IMR-90 (cell line): ENCODE results near the gene TBX4. TPM values are rescaled to one million over a fixed set of nuclear protein-coding genes. Genes with fewer than 3 reads are reported as not detected.

ENCODE experiments used
- ATAC-seq: fragments of 200-7000 bp; cut with Tn5 transposase; 2 replicates; pipeline ENCODE4 v1.9.1; 2020; ENCODE audit warnings: low read depth, mild to moderate bottlenecking, moderate library complexity
- BruUV-seq: library from RNA; stranded (reverse); fragments of 400-500 nt; replicated peaks from 2 replicates; lab custom pipeline; 2021; lab: Mats Ljungman, UMichigan
- CTCF ChIA-PET: fragments of 300-600 bp; formaldehyde crosslinking; extraction: SDS; loops from one replicate; lab custom pipeline; 2021; ENCODE audit warnings: antibody characterized with exemption; lab: Yijun Ruan, JAX
- POLR2A ChIA-PET: fragments of 300-600 bp; sonication (Branson Sonifier 250); formaldehyde crosslinking; loops from one replicate; lab custom pipeline; 2022; ENCODE audit warnings: antibody characterized with exemption; ENCODE audit not compliant: unreplicated experiment; lab: Charles Lee
- DNase-seq: peaks from one replicate; pipeline ENCODE4 v3.0.0; 2013
- H2AFZ ChIP-seq: replicated peaks from 2 replicates; pipeline ENCODE3; 2013; ENCODE audit warnings: low read length, mild to moderate bottlenecking; ENCODE audit not compliant: poor library complexity
- H2AK5ac ChIP-seq: 2 replicates; pipeline ENCODE4 v1.6.1; 2013; ENCODE audit warnings: low read depth, low read length, inconsistent platforms
- H2AK9ac ChIP-seq: replicated peaks from 2 replicates; pipeline ENCODE3; 2013; ENCODE audit warnings: mild to moderate bottlenecking, low read depth, low read length, moderate library complexity; ENCODE audit not compliant: poor library complexity
- H2BK120ac ChIP-seq: 2 replicates; pipeline ENCODE4 v1.6.1; 2013; ENCODE audit warnings: low read depth, low read length, inconsistent platforms
- H2BK15ac ChIP-seq: 3 replicates; pipeline ENCODE4 v1.6.1; 2013; ENCODE audit warnings: low read depth, low read length, inconsistent platforms
- H2BK20ac ChIP-seq: 2 replicates; pipeline ENCODE4 v1.6.1; 2013; ENCODE audit warnings: low read depth, mild to moderate bottlenecking, inconsistent platforms, low read length, moderate library complexity
- H2BK5ac ChIP-seq: 2 replicates; pipeline ENCODE4 v1.6.1; 2013; ENCODE audit warnings: mild to moderate bottlenecking, low read depth, low read length, inconsistent platforms; ENCODE audit not compliant: poor library complexity, severe bottlenecking
- H3K14ac ChIP-seq: replicated peaks from 2 replicates; pipeline ENCODE4 v1.6.1; 2013; ENCODE audit warnings: low read depth, low read length, inconsistent platforms
- H3K18ac ChIP-seq: 2 replicates; pipeline ENCODE4 v1.6.1; 2013; ENCODE audit warnings: low read depth, low read length, control low read depth
- H3K23ac ChIP-seq: 2 replicates; pipeline ENCODE4 v1.6.1; 2013; ENCODE audit warnings: low read depth, low read length, inconsistent platforms
- H3K27ac ChIP-seq: 2 replicates; pipeline ENCODE4 v1.5.1; 2013; ENCODE audit warnings: mild to moderate bottlenecking, control low read depth, low read length; ENCODE audit not compliant: insufficient read depth
- H3K27me3 ChIP-seq: 2 replicates; pipeline ENCODE4 v1.6.1; 2013; ENCODE audit warnings: low read length; ENCODE audit not compliant: control insufficient read depth, insufficient read depth
- H3K36me3 ChIP-seq: 2 replicates; pipeline ENCODE4 v1.6.1; 2013; ENCODE audit warnings: low read length, mixed read lengths; ENCODE audit not compliant: control insufficient read depth, insufficient read depth
- H3K4ac ChIP-seq: 2 replicates; pipeline ENCODE4 v1.6.1; 2013; ENCODE audit warnings: low read depth, low read length, inconsistent platforms
- H3K4me1 ChIP-seq: 2 replicates; pipeline ENCODE4 v1.6.1; 2013; ENCODE audit warnings: low read length, mixed read lengths; ENCODE audit not compliant: control insufficient read depth, insufficient read depth
- H3K4me2 ChIP-seq: 2 replicates; pipeline ENCODE4 v1.6.1; 2013; ENCODE audit warnings: low read depth, mild to moderate bottlenecking, control low read depth, low read length, moderate library complexity
- H3K4me3 ChIP-seq: 2 replicates; pipeline ENCODE4 v1.5.1; 2013; ENCODE audit warnings: low read depth, mild to moderate bottlenecking, control low read depth, low read length, moderate library complexity; ENCODE audit not compliant: insufficient read depth
- H3K56ac ChIP-seq: 2 replicates; pipeline ENCODE4 v1.6.1; 2013; ENCODE audit warnings: low read length, inconsistent platforms; ENCODE audit not compliant: insufficient read depth; ENCODE audit errors: extremely low read depth
- H3K79me1 ChIP-seq, 2 experiments: 2 replicates each; pipeline ENCODE4 v1.6.1; 2013; ENCODE audit warnings: low read length in 2 of 2, inconsistent platforms in 1 of 2, low read depth in 1 of 2
- H3K9ac ChIP-seq: 2 replicates; pipeline ENCODE4 v1.6.1; 2013; ENCODE audit warnings: low read depth, low read length, control low read depth
- H3K9me1 ChIP-seq: 2 replicates; pipeline ENCODE4 v1.6.1; 2013; ENCODE audit warnings: low read length, inconsistent platforms; ENCODE audit not compliant: insufficient read depth
- H3K9me3 ChIP-seq: 2 replicates; pipeline ENCODE4 v1.6.1; 2013; ENCODE audit warnings: low read length; ENCODE audit not compliant: control insufficient read depth, insufficient read depth
- H4K20me1 ChIP-seq: 2 replicates; pipeline ENCODE4 v1.6.1; 2013; ENCODE audit warnings: low read length, inconsistent platforms; ENCODE audit not compliant: insufficient read depth
- H4K5ac ChIP-seq: 2 replicates; pipeline ENCODE4 v1.6.1; 2013; ENCODE audit warnings: mild to moderate bottlenecking, low read depth, low read length, control low read depth
- H4K8ac ChIP-seq, 2 experiments: 2 replicates each; pipeline ENCODE4 v1.6.1; 2013; ENCODE audit warnings: low read depth in 2 of 2, low read length in 2 of 2, control low read depth in 1 of 2, inconsistent platforms in 1 of 2
- H4K91ac ChIP-seq: 2 replicates; pipeline ENCODE4 v1.6.1; 2013; ENCODE audit warnings: low read depth, low read length, inconsistent platforms; ENCODE audit not compliant: insufficient read depth
- CEBPB ChIP-seq: IDR thresholded peaks from 2 replicates; pipeline ENCODE4 v1.6.1; 2012; ENCODE audit warnings: low read depth, low read length, improper control_type of control experiment
- FOS ChIP-seq: fragments of 150-350 bp; IDR thresholded peaks from 2 replicates; pipeline ENCODE4 v1.6.1; 2016; ENCODE audit warnings: low read depth, low read length
- MAFK ChIP-seq: IDR thresholded peaks from 2 replicates; pipeline ENCODE4 v1.6.1; 2012; ENCODE audit warnings: low read depth, low read length, improper control_type of control experiment
- MAZ ChIP-seq: IDR thresholded peaks from 2 replicates; pipeline ENCODE4 v1.6.1; 2012; ENCODE audit warnings: low read depth, mild to moderate bottlenecking, low read length, improper control_type of control experiment, moderate library complexity, borderline replicate concordance
- MXI1 ChIP-seq: IDR thresholded peaks from 2 replicates; pipeline ENCODE4 v1.6.1; 2012; ENCODE audit warnings: low read depth, mild to moderate bottlenecking, low read length, moderate library complexity, borderline replicate concordance
- NFE2L2 ChIP-seq: fragments of 150-350 bp; IDR thresholded peaks from 2 replicates; pipeline ENCODE4 v1.6.1; 2016; ENCODE audit warnings: low read depth, mild to moderate bottlenecking, low read length
- POLR2A ChIP-seq: IDR thresholded peaks from 2 replicates; pipeline ENCODE4 v1.6.1; 2012; ENCODE audit warnings: mild to moderate bottlenecking, low read depth, low read length
- RCOR1 ChIP-seq: IDR thresholded peaks from 2 replicates; pipeline ENCODE4 v1.6.1; 2012; ENCODE audit warnings: mild to moderate bottlenecking, low read length, improper control_type of control experiment; ENCODE audit not compliant: insufficient replicate concordance
- RFX5 ChIP-seq: IDR thresholded peaks from 2 replicates; pipeline ENCODE4 v1.8.0; 2012; ENCODE audit warnings: low read depth, mild to moderate bottlenecking, low read length, moderate library complexity
- SMC3 ChIP-seq: fragments of 150-350 bp; IDR thresholded peaks from 2 replicates; pipeline ENCODE4 v1.6.1; 2016; ENCODE audit warnings: low read depth, mild to moderate bottlenecking, antibody characterized with exemption, low read length, moderate library complexity
- WGBS, 2 experiments: methylation state at CpG; one replicate each; pipeline versions ENCODE4 v1.1.5 to v1.1.7; 2013; ENCODE audit warnings: missing lambda C conversion rate in 2 of 2; ENCODE audit not compliant: insufficient read length in 1 of 2; ENCODE audit errors: extremely low coverage in 2 of 2; 5-methylcytosine and 5-hydroxymethylcytosine counted together
- dilution Hi-C: fragments of 300-500 bp; cut with HindIII; formaldehyde crosslinking; loops from one replicate; pipeline ENCODE4 v1.14.3; 2018; ENCODE audit warnings: low sequenced_read_pairs; ENCODE audit not compliant: unreplicated experiment
- in situ Hi-C: fragments of 300-500 bp; cut with MboI; formaldehyde crosslinking; loops from 3 replicates; pipeline ENCODE4 v1.14.3; 2019; ENCODE audit warnings: low sequenced_read_pairs, inconsistent platforms, mixed read lengths
- intact Hi-C: fragments of 100-400 bp; cut with micrococcal nuclease; formaldehyde crosslinking; loops from 2 replicates; pipeline ENCODE4 v1.10.0; 2022
- polyA plus RNA-seq, 3 experiments: library from polyadenylated mRNA; depleted of rRNA; stranded (reverse); fragments of >200 nt; gene quantifications; 2 replicates each; pipeline ENCODE4 v1.2.3, GENCODE V29; 2012; ENCODE audit warnings: low replicate concordance in 1 of 3
- total RNA-seq: library from RNA; depleted of rRNA; stranded (reverse); fragments of >200 nt; gene quantifications from 2 replicates; pipeline ENCODE4 v1.2.3, GENCODE V29; 2012
- TF ChIP-seq, protein P1 (sequence below): fragments of 150-350 bp; IDR thresholded peaks from 2 replicates; pipeline ENCODE4 v1.6.1; 2016; ENCODE audit warnings: low read depth, mild to moderate bottlenecking, low read length, moderate library complexity, borderline replicate concordance
- TF ChIP-seq, protein P2 (sequence below): fragments of 150-350 bp; IDR thresholded peaks from 2 replicates; pipeline ENCODE4 v1.6.1; 2017; ENCODE audit warnings: mild to moderate bottlenecking, antibody characterized with exemption, low read length, low read depth
- TF ChIP-seq, protein P3 (sequence below): conservative IDR thresholded peaks from 2 replicates; pipeline ENCODE4 v1.5.1; 2012; ENCODE audit warnings: mild to moderate bottlenecking, low read depth, low read length, improper control_type of control experiment

The TBX4 gene
- total and polyA plus RNA-seq, 2 of the 4 experiments (the other 2 are of a cell fraction): 0.05 TPM; not detected in 1

DNA sequence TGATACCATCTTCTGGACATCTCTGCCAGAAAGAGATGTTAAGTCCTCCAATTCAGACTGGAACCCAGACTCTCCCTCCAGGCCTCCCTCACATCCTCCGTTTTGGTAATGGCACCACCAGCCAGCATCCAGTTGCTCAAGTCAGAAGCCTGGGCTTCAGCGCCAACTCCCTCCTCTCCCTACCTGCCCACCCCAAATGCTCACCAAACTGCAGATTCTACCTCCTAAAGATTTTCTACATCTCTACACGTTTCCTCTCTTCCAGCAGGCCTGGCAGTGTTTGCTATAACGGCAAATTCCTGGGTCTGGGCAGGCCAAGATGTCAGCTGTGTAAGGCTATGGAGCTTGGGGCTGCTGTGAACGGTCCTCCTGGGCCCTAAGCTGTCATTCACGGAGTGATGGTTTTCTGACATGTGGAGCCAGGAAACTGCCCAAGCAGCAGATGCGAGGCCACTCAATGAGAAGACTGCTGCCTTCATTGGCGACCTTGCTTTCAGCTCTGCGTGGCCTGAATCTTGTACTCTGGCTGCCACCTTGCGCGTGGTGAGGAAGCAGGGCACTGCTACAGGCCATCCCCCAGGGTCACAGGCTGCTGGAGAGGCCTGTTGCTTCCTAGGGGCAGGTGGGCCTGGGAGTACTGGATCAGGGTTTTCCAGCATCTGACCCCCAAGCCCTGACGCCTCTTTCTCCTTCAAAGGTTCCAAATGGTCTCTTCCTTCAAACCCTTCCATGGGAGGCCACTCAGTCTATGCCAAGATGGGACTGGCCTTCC lies 37.7 kb downstream of the TBX4 start:
- ChIA-PET POLR2A (no interaction called here), CTCF (no interaction called here)
- intact Hi-C loops: no loop called here
- H3K4ac ChIP-seq: no peak overlapping the region
- no TSS peak for BruUV-seq
- H3K9me1 ChIP-seq: peaks cover 10% of the 10 kb centered on the region; the same call in 1 of the 2 replicates
- H3K18ac ChIP-seq: no peak overlapping the region
- no peak overlapping the region for H4K8ac ChIP-seq
- no peak overlapping the region for H4K5ac ChIP-seq
- no peak overlapping the region; the same call in 1 of the 2 replicates for H2BK120ac ChIP-seq
- H3K23ac ChIP-seq: no peak overlapping the region
- peak overlapping the region; percentile 56 for H2AK5ac ChIP-seq
- H4K91ac ChIP-seq: no peak overlapping the region; the same call in 1 of the 2 replicates
- H2AK9ac ChIP-seq: peak overlapping the region; percentile 13
- H3K4me2 ChIP-seq: no peak overlapping the region
- in situ Hi-C loops: no loop called here
- TF ChIP-seq, protein P1, sequence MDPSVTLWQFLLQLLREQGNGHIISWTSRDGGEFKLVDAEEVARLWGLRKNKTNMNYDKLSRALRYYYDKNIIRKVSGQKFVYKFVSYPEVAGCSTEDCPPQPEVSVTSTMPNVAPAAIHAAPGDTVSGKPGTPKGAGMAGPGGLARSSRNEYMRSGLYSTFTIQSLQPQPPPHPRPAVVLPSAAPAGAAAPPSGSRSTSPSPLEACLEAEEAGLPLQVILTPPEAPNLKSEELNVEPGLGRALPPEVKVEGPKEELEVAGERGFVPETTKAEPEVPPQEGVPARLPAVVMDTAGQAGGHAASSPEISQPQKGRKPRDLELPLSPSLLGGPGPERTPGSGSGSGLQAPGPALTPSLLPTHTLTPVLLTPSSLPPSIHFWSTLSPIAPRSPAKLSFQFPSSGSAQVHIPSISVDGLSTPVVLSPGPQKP: no peak
- TF ChIP-seq RCOR1 (no peak), POLR2A (no peak), FOS (no peak), SMC3 (no peak), MXI1 (no peak), MAFK (no peak), MAZ (no peak), CEBPB (no peak), RFX5 (no peak), NFE2L2 (no peak)
- TF ChIP-seq, protein P2, sequence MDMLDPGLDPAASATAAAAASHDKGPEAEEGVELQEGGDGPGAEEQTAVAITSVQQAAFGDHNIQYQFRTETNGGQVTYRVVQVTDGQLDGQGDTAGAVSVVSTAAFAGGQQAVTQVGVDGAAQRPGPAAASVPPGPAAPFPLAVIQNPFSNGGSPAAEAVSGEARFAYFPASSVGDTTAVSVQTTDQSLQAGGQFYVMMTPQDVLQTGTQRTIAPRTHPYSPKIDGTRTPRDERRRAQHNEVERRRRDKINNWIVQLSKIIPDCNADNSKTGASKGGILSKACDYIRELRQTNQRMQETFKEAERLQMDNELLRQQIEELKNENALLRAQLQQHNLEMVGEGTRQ: no peak
- TF ChIP-seq, protein P3, sequence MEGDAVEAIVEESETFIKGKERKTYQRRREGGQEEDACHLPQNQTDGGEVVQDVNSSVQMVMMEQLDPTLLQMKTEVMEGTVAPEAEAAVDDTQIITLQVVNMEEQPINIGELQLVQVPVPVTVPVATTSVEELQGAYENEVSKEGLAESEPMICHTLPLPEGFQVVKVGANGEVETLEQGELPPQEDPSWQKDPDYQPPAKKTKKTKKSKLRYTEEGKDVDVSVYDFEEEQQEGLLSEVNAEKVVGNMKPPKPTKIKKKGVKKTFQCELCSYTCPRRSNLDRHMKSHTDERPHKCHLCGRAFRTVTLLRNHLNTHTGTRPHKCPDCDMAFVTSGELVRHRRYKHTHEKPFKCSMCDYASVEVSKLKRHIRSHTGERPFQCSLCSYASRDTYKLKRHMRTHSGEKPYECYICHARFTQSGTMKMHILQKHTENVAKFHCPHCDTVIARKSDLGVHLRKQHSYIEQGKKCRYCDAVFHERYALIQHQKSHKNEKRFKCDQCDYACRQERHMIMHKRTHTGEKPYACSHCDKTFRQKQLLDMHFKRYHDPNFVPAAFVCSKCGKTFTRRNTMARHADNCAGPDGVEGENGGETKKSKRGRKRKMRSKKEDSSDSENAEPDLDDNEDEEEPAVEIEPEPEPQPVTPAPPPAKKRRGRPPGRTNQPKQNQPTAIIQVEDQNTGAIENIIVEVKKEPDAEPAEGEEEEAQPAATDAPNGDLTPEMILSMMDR: no peak
- no peak overlapping the region for H2BK5ac ChIP-seq
- 0 out of 2 replicates have a peak, but pooled peaks cover 2% of the 10 kb centered on the region for H3K27me3 ChIP-seq
- 100% methylated on average over 1 of the region's 12 CpGs; no CpG with 5 or more reads in 1 of the 2 experiments for WGBS, 2 experiments
- no peak for ATAC-seq
- no peak overlapping the region for H3K9ac ChIP-seq
- no peaks in the 10 kb centered on the region for H4K20me1 ChIP-seq
- H3K4me3 ChIP-seq: no peak overlapping the region
- no peak overlapping the region for H3K14ac ChIP-seq
- H3K27ac ChIP-seq: no peak overlapping the region
- DNase-seq: no peak
- no peaks in the 10 kb centered on the region for H3K79me1 ChIP-seq
- no peak overlapping the region for H2AFZ ChIP-seq
- H3K9me3 ChIP-seq: no peaks in the 10 kb centered on the region
- peaks cover 15% of the 10 kb centered on the region for H3K4me1 ChIP-seq
- dilution Hi-C loops: no loop called here
- no peaks in the 10 kb centered on the region for H3K36me3 ChIP-seq
- no peak overlapping the region for H3K56ac ChIP-seq
- H2BK15ac ChIP-seq: no peak overlapping the region
- no peak overlapping the region for H2BK20ac ChIP-seq
